Activated CD4-positive, alpha-beta memory T cell treated with anti-CD3 and anti-CD28 coated beads, Interleukin-2, amount 10 ng/mL, durations not matched to agents 7 days and 5 days (primary cell): ENCODE data around the gene OGFRL1. TPM values are rescaled to one million over a fixed set of nuclear protein-coding genes. Genes with fewer than 3 reads are reported as not detected.
A peak's percentile ranks its signal among the peaks of the same experiment; 100 is the strongest.
"Not testable (repeated sequence)": the region's sequence is repeated elsewhere in the genome, so short reads cannot be mapped to it uniquely, and the experiment has no call there.

Experiments used
- CTCF ChIA-PET: fragments of 350-600 bp; sonication (Branson Sonifier 250); formaldehyde crosslinking; loops from one replicate; lab custom pipeline; 2021; ENCODE audit warnings: antibody characterized with exemption, inconsistent platforms; lab: Charles Lee
- POLR2A ChIA-PET: fragments of 350-600 bp; sonication (Branson Sonifier 250); formaldehyde crosslinking; loops from one replicate; lab custom pipeline; 2021; ENCODE audit warnings: antibody characterized with exemption; lab: Charles Lee
- DNase-seq: peaks from one replicate; pipeline ENCODE4 v3.0.0-alpha.2; 2020
- H3K27ac Mint-ChIP-seq: one replicate; pipeline ENCODE4 v1.8.0; 2021; ENCODE audit warnings: mild to moderate bottlenecking, mixed read lengths
- H3K27me3 Mint-ChIP-seq: one replicate; pipeline ENCODE4 v1.8.0; 2021; ENCODE audit warnings: mixed read lengths
- H3K36me3 Mint-ChIP-seq: one replicate; pipeline ENCODE4 v1.8.0; 2021; ENCODE audit warnings: low read depth, mixed read lengths
- H3K4me1 Mint-ChIP-seq: one replicate; pipeline ENCODE4 v1.8.0; 2021; ENCODE audit warnings: mixed read lengths
- H3K4me3 Mint-ChIP-seq: one replicate; pipeline ENCODE4 v1.8.0; 2021; ENCODE audit warnings: mild to moderate bottlenecking, mixed read lengths
- H3K9me3 Mint-ChIP-seq: one replicate; pipeline ENCODE4 v1.8.0; 2021; ENCODE audit warnings: mixed read lengths
- total RNA-seq, 2 experiments: library from RNA; stranded (reverse); gene quantifications; one replicate each; pipeline ENCODE4 v1.2.3, GENCODE V29; 2021

Gene OGFRL1
- total RNA-seq, 2 experiments from 2014 or later, result 9.9 to 11.7 TPM

DNA sequence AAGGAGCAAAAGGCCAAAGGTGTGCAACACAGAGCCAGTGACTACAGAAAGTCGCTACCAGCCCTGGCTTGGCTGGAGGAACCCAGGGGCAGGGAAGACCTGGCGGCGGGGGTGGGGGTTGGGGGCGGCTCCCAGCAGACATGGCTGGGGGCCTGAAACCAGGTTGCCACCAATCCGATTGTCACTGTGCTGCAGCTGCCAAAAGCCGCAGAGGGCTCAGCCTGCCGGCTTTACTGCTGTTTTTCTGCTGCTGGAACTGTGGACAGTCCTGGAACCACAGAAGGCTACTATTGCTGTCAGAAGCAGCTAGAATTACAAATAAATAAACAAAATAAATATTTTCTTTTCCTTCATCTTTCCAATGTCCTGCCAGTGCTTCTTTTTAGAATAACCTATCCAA is 25.7 kb upstream of the OGFRL1 start:
- H3K27me3 Mint-ChIP-seq, result peaks cover 3% of the 10 kb centered on the region
- no peaks in the 10 kb centered on the region for H3K4me1 Mint-ChIP-seq
- POLR2A ChIA-PET, result no interaction called here
- H3K27ac Mint-ChIP-seq, result no peak overlapping the region
- no peak overlapping the region for H3K4me3 Mint-ChIP-seq
- H3K9me3 Mint-ChIP-seq, result no peaks in the 10 kb centered on the region
- H3K36me3 Mint-ChIP-seq, result no peaks in the 10 kb centered on the region
- CTCF ChIA-PET, result no interaction called here
- DNase-seq, result no peak

GRCh38 chr6:71266392-71266791 is 22.2 kb upstream of the OGFRL1 start:
- H3K27me3 Mint-ChIP-seq, DNase-seq, H3K4me1 Mint-ChIP-seq, H3K9me3 Mint-ChIP-seq, H3K4me3 Mint-ChIP-seq, CTCF ChIA-PET, H3K27ac Mint-ChIP-seq, H3K36me3 Mint-ChIP-seq, POLR2A ChIA-PET: not testable (repeated sequence)

DNA sequence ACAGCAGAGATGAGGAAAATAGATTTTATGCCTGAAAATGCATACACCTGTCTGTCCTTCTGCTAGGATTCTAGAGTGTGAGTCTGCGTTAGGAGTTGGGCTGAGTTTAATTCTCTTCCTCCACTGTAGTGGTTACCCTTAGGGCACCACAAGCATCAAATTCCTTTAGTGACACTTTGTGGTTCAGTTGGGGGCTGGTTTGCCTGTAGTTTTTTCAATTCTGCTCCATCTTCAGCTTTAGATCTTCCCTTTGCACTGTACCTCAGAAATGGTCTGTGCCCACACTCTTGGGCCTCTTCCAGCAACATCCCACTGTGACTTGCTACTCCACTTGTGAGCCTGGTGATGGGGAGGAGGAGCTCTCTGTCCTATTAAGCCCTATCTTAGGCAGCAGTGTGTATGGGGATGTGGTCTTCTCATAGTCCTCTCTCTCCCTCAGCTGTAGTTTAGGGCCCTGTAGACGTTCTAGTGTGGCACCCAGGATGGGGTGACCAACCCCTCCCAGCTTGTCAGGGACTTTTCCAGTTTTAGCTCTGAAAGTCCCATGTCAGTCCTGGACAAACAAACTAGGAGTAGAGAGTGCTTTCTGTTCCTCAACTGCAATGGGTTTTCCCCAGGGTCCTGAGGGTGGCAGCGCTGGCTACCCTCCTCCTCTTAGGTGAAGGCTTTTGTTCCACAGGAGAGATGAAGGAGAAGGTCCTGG is 19.7 kb upstream of the OGFRL1 start:
- CTCF ChIA-PET, result no interaction called here
- no peaks in the 10 kb centered on the region for H3K27me3 Mint-ChIP-seq
- H3K9me3 Mint-ChIP-seq, result peaks cover 5% of the 10 kb centered on the region

GRCh38 chr6:71277926-71278600 is 10.5 kb upstream of the OGFRL1 start:
- ChIA-PET CTCF (no interaction called here), POLR2A (interaction anchor here (1.1 kb wide), 1 partner anchor 10 kb away, joined by 4 read pairs; the partner anchor contains the start of gene OGFRL1)
- Mint-ChIP-seq H3K27me3 (peaks cover 2% of the 10 kb centered on the region), H3K4me3 (no peak overlapping the region), H3K27ac (no peak overlapping the region), H3K36me3 (no peaks in the 10 kb centered on the region), H3K9me3 (no peaks in the 10 kb centered on the region), H3K4me1 (no peaks in the 10 kb centered on the region)
- DNase-seq, result no peak

More for the DNA sequence above, 19.7 kb upstream of the OGFRL1 start:
- no peaks in the 10 kb centered on the region for H3K36me3 Mint-ChIP-seq
- H3K4me3 Mint-ChIP-seq, result no peak overlapping the region
- no peaks in the 10 kb centered on the region for H3K4me1 Mint-ChIP-seq
- POLR2A ChIA-PET, result interaction anchor here (1.8 kb wide), 1 partner anchor 19 kb away, joined by 7 read pairs; the partner anchor contains the start of gene OGFRL1
- DNase-seq, result no peak
- no peak overlapping the region for H3K27ac Mint-ChIP-seq

GRCh38 chr6:71279321-71279720 is 9.3 kb upstream of the OGFRL1 start:
- H3K36me3 Mint-ChIP-seq, result no peaks in the 10 kb centered on the region
- no peaks in the 10 kb centered on the region for H3K4me1 Mint-ChIP-seq
- no peak overlapping the region for H3K27ac Mint-ChIP-seq
- POLR2A ChIA-PET, result interaction anchor here (1.2 kb wide), 1 partner anchor 9 kb away, joined by 4 read pairs; the partner anchor contains the start of gene OGFRL1
- no peak overlapping the region for H3K4me3 Mint-ChIP-seq
- CTCF ChIA-PET, result no interaction called here
- no peaks in the 10 kb centered on the region for H3K9me3 Mint-ChIP-seq
- H3K27me3 Mint-ChIP-seq, result peaks cover 2% of the 10 kb centered on the region
- DNase-seq, result no peak

DNA sequence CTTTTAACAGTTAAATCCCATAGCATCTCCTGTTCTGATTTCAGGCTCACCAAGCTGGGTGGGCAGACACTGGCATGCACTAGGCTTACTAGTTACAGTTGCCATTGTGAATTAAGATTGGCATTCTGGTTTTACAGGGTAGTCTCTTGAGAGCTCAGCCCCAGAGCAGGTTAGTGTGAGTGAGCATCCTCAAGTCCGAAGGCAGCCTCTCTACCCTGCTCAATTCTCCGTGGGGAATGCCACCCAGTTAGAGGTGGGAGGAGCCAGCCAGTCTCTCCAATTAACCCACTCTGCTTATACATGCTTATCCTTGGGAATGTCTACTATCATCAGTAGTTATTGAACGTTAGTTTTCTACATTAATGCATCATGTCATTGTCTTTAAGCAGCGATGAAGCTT is 8.9 kb upstream of the OGFRL1 start:
- POLR2A ChIA-PET, result interaction anchor here (1.2 kb wide), 1 partner anchor 9 kb away, joined by 4 read pairs; the partner anchor contains the start of gene OGFRL1
- Mint-ChIP-seq H3K4me1 (no peaks in the 10 kb centered on the region), H3K9me3 (no peaks in the 10 kb centered on the region), H3K27me3 (peaks cover 6% of the 10 kb centered on the region), H3K36me3 (no peaks in the 10 kb centered on the region), H3K4me3 (no peak overlapping the region), H3K27ac (no peak overlapping the region)
- CTCF ChIA-PET, result no interaction called here
- no peak for DNase-seq

DNA sequence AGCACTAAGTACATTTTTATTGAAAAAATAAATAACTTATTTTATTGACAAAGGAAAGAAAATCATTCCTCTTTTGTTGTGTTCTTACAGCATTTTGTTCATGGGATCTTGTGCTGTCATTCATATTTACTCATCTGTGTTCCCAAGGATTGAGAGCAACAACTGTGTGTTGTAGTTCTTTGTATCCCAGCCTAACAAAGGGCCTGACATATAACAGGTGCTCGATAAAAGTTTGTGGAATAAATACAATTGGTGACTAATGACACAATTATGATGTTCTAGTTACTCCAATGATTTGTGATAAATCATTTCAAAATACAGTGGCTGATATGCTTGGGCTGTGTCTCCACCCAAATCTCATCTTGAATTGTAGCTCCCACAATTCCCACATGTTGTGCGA is 7.9 kb upstream of the OGFRL1 start:
- Mint-ChIP-seq H3K27me3 (peaks cover 7% of the 10 kb centered on the region), H3K36me3 (no peaks in the 10 kb centered on the region)
- CTCF ChIA-PET, result no interaction called here

GRCh38 chr6:71284785-71285184 is 3.8 kb upstream of the OGFRL1 start:
- ChIA-PET CTCF (no interaction called here), POLR2A (no interaction called here)
- H3K27ac Mint-ChIP-seq, result no peak overlapping the region
- no peak for DNase-seq
- no peaks in the 10 kb centered on the region for H3K36me3 Mint-ChIP-seq
- no peak overlapping the region for H3K4me3 Mint-ChIP-seq
- H3K27me3 Mint-ChIP-seq, result peaks cover 5% of the 10 kb centered on the region
- H3K9me3 Mint-ChIP-seq, result no peaks in the 10 kb centered on the region
- peaks cover 18% of the 10 kb centered on the region for H3K4me1 Mint-ChIP-seq

More for the DNA sequence above, 7.9 kb upstream of the OGFRL1 start:
- no peak for DNase-seq
- Mint-ChIP-seq H3K4me3 (no peak overlapping the region), H3K9me3 (no peaks in the 10 kb centered on the region), H3K4me1 (no peaks in the 10 kb centered on the region), H3K27ac (no peak overlapping the region)
- POLR2A ChIA-PET, result interaction anchor here (1.2 kb wide), 1 partner anchor 8 kb away, joined by 4 read pairs; the partner anchor contains the start of gene OGFRL1

DNA sequence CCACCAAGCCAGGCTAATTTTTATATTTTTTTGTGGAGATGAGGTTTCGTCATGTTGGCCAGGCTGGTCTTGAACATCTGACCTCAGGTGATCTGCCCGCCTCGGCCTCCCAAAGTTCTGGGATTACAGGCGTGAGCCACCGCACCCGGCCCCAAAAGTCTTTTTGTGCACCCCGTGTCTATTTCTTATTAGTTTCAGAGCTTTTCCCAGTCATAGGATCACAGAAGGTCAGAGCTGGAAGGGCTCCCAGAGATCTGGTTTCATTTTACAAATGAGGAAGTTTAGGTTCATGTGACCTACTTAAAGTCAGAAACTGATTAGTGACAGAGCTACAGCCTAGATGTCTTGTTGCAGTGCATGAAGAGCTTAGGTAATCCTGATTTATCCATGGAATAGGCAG is 1.6 kb upstream of the OGFRL1 start:
- peaks cover 5% of the 10 kb centered on the region for H3K27me3 Mint-ChIP-seq
- DNase-seq, result no peak
- no peaks in the 10 kb centered on the region for H3K9me3 Mint-ChIP-seq
- no peak overlapping the region for H3K27ac Mint-ChIP-seq
- ChIA-PET CTCF (interaction anchor here (1.5 kb wide), 1 partner anchor 63 kb away, joined by 4 read pairs; no protein-coding TSS in a partner anchor), POLR2A (interaction anchor here (0.7 to 2.1 kb wide), 3 partner anchors 14 to 24 kb away, joined by 3 to 9 read pairs (median 7); no protein-coding TSS in a partner anchor)
- H3K36me3 Mint-ChIP-seq, result peaks cover 8% of the 10 kb centered on the region
- no peak overlapping the region for H3K4me3 Mint-ChIP-seq
- H3K4me1 Mint-ChIP-seq, result peaks cover 37% of the 10 kb centered on the region

GRCh38 chr6:71287926-71288227 is 734 bp upstream of the OGFRL1 start:
- Mint-ChIP-seq H3K36me3 (peaks cover 8% of the 10 kb centered on the region), H3K27me3 (peaks cover 5% of the 10 kb centered on the region), H3K4me1 (peaks cover 39% of the 10 kb centered on the region), H3K9me3 (no peaks in the 10 kb centered on the region), H3K4me3 (peak overlapping the region; percentile 73), H3K27ac (peak overlapping the region; percentile 69)
- ChIA-PET POLR2A (interaction anchor here (0.7 to 2.1 kb wide), 7 partner anchors 8 to 874 kb away, joined by 3 to 9 read pairs (median 5); partner anchors contain the start of gene FAM135A), CTCF (interaction anchor here (0.9 to 1.5 kb wide), 3 partner anchors 24 to 62 kb away, joined by 3 to 4 read pairs (median 3); no protein-coding TSS in a partner anchor)
- DNase-seq, result no peak

- H3K36me3 Mint-ChIP-seq, result peaks cover 18% of the 10 kb centered on the region
- peak overlapping the region; percentile 63 for H3K27ac Mint-ChIP-seq
- DNase-seq, result peak; percentile 28
- peaks cover 5% of the 10 kb centered on the region for H3K27me3 Mint-ChIP-seq
- peaks cover 39% of the 10 kb centered on the region for H3K4me1 Mint-ChIP-seq
- POLR2A ChIA-PET, result interaction anchor here (0.9 to 2.1 kb wide), 8 partner anchors 9 to 1492 kb away, joined by 3 to 9 read pairs (median 4); partner anchors contain the start of genes FAM135A and LMBRD1
- CTCF ChIA-PET, result interaction anchor here (0.9 kb wide), 1 partner anchor 23 kb away, joined by 3 read pairs; no protein-coding TSS in a partner anchor
- H3K9me3 Mint-ChIP-seq, result no peaks in the 10 kb centered on the region
- peak overlapping the region; percentile 73 for H3K4me3 Mint-ChIP-seq
Observed at GRCh38 chr6:71289039-71289801, 609 bp downstream of the OGFRL1 start.

DNA sequence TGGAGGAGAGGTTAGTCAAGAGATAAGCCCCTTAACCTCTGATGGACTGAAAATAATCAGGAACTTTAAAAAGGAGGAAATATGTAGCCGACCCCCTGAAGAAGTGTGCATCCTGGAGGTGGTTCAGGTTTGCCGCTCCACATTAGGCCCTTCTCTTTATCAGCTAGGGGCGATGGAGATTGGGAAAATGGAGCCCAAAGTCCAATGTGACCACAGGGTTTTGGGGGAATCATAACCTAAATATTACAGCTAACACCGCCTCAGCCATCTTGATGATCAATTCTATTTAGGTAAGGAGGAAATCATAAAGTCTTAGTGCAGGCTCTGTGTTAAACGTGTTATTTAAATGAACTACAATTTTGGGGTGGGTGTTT is 1.2 kb downstream of the OGFRL1 start:
- ChIA-PET CTCF (no interaction called here), POLR2A (interaction anchor here (0.5 to 1.0 kb wide), 2 partner anchors 9 to 23 kb away, joined by 3 to 4 read pairs; no protein-coding TSS in a partner anchor)
- no peak for DNase-seq
- Mint-ChIP-seq H3K9me3 (no peaks in the 10 kb centered on the region), H3K4me3 (peak overlapping the region; percentile 73), H3K27ac (no peak overlapping the region), H3K4me1 (peaks cover 39% of the 10 kb centered on the region), H3K36me3 (peaks cover 22% of the 10 kb centered on the region), H3K27me3 (no peaks in the 10 kb centered on the region)
